Neuron (in vitro differentiated cells): ENCODE data around the gene PIF1.

Experiments
- H2AFZ ChIP-seq: one replicate; pipeline ENCODE4 v1.6.1; 2013; ENCODE audit warnings: low read depth, mild to moderate bottlenecking, inconsistent platforms, low read length, moderate library complexity
- H3K27me3 ChIP-seq: one replicate; pipeline ENCODE4 v1.6.1; 2013; ENCODE audit warnings: low read length; ENCODE audit not compliant: insufficient read depth
- H3K36me3 ChIP-seq: one replicate; pipeline ENCODE4 v1.6.1; 2013; ENCODE audit warnings: low read length; ENCODE audit not compliant: insufficient read depth
- H3K4me1 ChIP-seq: one replicate; pipeline ENCODE4 v1.6.1; 2013; ENCODE audit warnings: low read length; ENCODE audit not compliant: insufficient read depth
- H3K4me3 ChIP-seq: 2 replicates; pipeline ENCODE4 v1.5.1; 2013; ENCODE audit warnings: mild to moderate bottlenecking, low read length, moderate library complexity
- H3K9me3 ChIP-seq: one replicate; pipeline ENCODE4 v1.6.1; 2013; ENCODE audit warnings: low read length

PIF1 gene

DNA sequence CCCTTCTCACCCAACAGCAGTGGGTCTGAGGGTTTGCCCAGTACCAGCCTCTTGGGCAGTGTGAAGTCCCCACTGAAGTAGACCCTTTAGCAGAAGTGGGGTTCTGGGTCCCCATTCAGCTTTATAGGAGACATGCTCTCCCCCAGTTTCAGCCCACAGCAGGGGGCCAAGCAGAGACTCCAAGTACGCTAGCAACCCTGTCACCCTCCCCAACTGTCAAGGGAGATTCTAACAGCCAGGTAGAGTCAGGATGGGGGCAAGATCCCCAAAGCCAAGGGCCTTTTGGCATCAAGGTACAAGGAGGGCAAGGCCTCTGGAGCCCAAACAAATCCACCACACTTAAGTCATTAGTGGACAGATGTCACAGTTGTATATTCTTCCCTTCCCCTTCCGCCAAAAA is 51.8 kb downstream of the PIF1 start:
- H3K27me3 ChIP-seq: no peaks in the 10 kb centered on the region

DNA sequence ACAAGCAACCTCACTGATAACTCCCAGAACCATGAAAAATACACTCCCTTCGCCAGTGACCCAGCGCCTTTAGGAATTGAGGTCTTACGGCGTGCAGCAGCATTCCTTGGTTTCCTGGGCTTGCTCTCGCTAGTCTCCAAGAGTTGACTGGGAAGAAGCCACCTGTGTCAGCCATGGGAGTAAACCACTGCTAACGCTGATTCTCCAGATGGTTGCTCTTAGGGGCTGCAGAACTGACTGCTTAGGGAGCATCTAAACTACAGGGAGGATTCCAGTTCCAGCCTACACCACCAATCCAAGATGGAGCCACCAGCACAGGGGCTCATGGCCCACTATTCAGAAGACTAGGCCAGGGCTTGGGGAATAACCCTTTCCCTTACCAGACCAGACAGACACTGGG is 52.5 kb downstream of the PIF1 start:
- Histone ChIP-seq H3K4me3 (no peak overlapping the region), H2AFZ (no peak overlapping the region), H3K36me3 (no peaks in the 10 kb centered on the region), H3K9me3 (no peaks in the 10 kb centered on the region), H3K27me3 (no peaks in the 10 kb centered on the region), H3K4me1 (peaks cover 17% of the 10 kb centered on the region)

More for the DNA sequence above, 51.8 kb downstream of the PIF1 start:
- H2AFZ ChIP-seq: no peak overlapping the region
- no peaks in the 10 kb centered on the region for H3K36me3 ChIP-seq
- no peaks in the 10 kb centered on the region for H3K9me3 ChIP-seq
- H3K4me1 ChIP-seq: peaks cover 17% of the 10 kb centered on the region
- no peak overlapping the region for H3K4me3 ChIP-seq

GRCh38 chr15:64772488-64772887 is 53.0 kb downstream of the PIF1 start:
- peaks cover 17% of the 10 kb centered on the region for H3K4me1 ChIP-seq
- no peak overlapping the region for H2AFZ ChIP-seq
- H3K36me3 ChIP-seq: no peaks in the 10 kb centered on the region
- H3K27me3 ChIP-seq: no peaks in the 10 kb centered on the region
- H3K9me3 ChIP-seq: no peaks in the 10 kb centered on the region
- no peak overlapping the region for H3K4me3 ChIP-seq

GRCh38 chr15:64770626-64771025 is 54.8 kb downstream of the PIF1 start:
- H2AFZ ChIP-seq: no peak overlapping the region
- no peaks in the 10 kb centered on the region for H3K9me3 ChIP-seq
- no peak overlapping the region for H3K4me3 ChIP-seq
- no peaks in the 10 kb centered on the region for H3K27me3 ChIP-seq
- peaks cover 5% of the 10 kb centered on the region for H3K4me1 ChIP-seq
- no peaks in the 10 kb centered on the region for H3K36me3 ChIP-seq

- Histone ChIP-seq H3K9me3 (no peaks in the 10 kb centered on the region), H2AFZ (no peak overlapping the region), H3K4me1 (no peaks in the 10 kb centered on the region), H3K27me3 (no peaks in the 10 kb centered on the region), H3K36me3 (no peaks in the 10 kb centered on the region), H3K4me3 (no peak overlapping the region)
These were observed 58.2 kb downstream of the PIF1 start for GRCh38 chr15:64767203-64767602.

GRCh38 chr15:64766058-64766457 is 59.4 kb downstream of the PIF1 start:
- H3K4me3 ChIP-seq: no peak overlapping the region
- H3K4me1 ChIP-seq: no peaks in the 10 kb centered on the region
- no peak overlapping the region for H2AFZ ChIP-seq
- H3K27me3 ChIP-seq: no peaks in the 10 kb centered on the region
- no peaks in the 10 kb centered on the region for H3K36me3 ChIP-seq
- H3K9me3 ChIP-seq: peaks cover 3% of the 10 kb centered on the region
